AML-193 (cell line): ENCODE results near the gene CAPN10.

ENCODE experiments used
- DNase-seq, 2 experiments: peaks; one replicate each; lab custom pipeline; 2025; lab: John Stamatoyannopoulos, UW

The CAPN10 gene

GRCh38 chr2:240563951-240564560, 22.5 kb upstream of the CAPN10 start:
- no peak for DNase-seq

- DNase-seq = peak; percentile 5 to 8
These were observed 21.8 kb upstream of the CAPN10 start for GRCh38 chr2:240564561-240565332.

GRCh38 chr2:240565333-240566202, 21.0 kb upstream of the CAPN10 start:
- peak; percentile 91 to 95 for DNase-seq

- DNase-seq = peak; percentile 70 to 82
These were observed 20.1 kb upstream of the CAPN10 start for GRCh38 chr2:240566203-240567136.

GRCh38 chr2:240567137-240567871, 19.2 kb upstream of the CAPN10 start:
- peak in 1 of 2 experiments; percentile 15 for DNase-seq

GRCh38 chr2:240567872-240568677, 18.5 kb upstream of the CAPN10 start, which contains the start of gene RNPEPL1:
TSS of gene RNPEPL1 (plus strand) at chr2:240568484. CDS start at chr2:240568587, 103 bp downstream.
- DNase-seq = peak; percentile 31 to 32

- peak; percentile 46 to 61 for DNase-seq
These were observed 17.6 kb upstream of the CAPN10 start for GRCh38 chr2:240568678-240569522.

GRCh38 chr2:240569523-240569997, 17.0 kb upstream of the CAPN10 start:
- no peak for DNase-seq

GRCh38 chr2:240569998-240570530, 16.5 kb upstream of the CAPN10 start:
- DNase-seq = no peak

GRCh38 chr2:240570531-240571313, 15.8 kb upstream of the CAPN10 start:
- DNase-seq = no peak

GRCh38 chr2:240571314-240571973, 15.1 kb upstream of the CAPN10 start:
- no peak for DNase-seq

- DNase-seq = no peak
These were observed 14.1 kb upstream of the CAPN10 start for GRCh38 chr2:240572141-240573031.

GRCh38 chr2:240573071-240573515, 13.4 kb upstream of the CAPN10 start:
- no peak for DNase-seq

- DNase-seq = no peak
These were observed 12.8 kb upstream of the CAPN10 start for GRCh38 chr2:240573516-240574385.
